LNCAP (cell line): Measurements from ENCODE around the gene SEMA5B.

ENCODE experiments used
- TF ChIP-seq, protein P1 (sequence below): fragments of 450-650 bp; IDR thresholded peaks from 2 replicates; pipeline ENCODE4 v1.5.1; 2017; ENCODE audit warnings: mild to moderate bottlenecking

SEMA5B gene

DNA sequence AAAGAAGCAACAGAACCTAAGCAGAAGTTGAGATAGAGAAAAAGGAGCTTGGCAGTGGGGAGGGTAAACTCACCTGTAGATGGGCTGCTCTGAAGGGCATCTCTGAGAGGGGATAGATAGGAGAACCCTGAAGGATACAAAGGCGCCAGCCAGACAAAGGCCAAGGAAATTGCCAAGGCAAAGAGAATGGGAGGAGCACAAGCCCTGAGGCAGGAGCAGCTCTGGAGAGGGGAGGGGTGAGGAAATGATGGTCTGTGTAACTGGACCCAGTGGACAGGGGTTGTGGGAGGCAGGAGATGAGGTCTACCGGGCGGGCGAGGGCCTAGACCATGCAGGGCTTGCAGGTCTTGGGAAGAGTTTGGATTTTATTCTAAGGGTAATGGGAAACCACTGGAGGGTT, 36.9 kb upstream of the SEMA5B start:
- TF ChIP-seq, protein P1, sequence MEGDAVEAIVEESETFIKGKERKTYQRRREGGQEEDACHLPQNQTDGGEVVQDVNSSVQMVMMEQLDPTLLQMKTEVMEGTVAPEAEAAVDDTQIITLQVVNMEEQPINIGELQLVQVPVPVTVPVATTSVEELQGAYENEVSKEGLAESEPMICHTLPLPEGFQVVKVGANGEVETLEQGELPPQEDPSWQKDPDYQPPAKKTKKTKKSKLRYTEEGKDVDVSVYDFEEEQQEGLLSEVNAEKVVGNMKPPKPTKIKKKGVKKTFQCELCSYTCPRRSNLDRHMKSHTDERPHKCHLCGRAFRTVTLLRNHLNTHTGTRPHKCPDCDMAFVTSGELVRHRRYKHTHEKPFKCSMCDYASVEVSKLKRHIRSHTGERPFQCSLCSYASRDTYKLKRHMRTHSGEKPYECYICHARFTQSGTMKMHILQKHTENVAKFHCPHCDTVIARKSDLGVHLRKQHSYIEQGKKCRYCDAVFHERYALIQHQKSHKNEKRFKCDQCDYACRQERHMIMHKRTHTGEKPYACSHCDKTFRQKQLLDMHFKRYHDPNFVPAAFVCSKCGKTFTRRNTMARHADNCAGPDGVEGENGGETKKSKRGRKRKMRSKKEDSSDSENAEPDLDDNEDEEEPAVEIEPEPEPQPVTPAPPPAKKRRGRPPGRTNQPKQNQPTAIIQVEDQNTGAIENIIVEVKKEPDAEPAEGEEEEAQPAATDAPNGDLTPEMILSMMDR: no peak

DNA sequence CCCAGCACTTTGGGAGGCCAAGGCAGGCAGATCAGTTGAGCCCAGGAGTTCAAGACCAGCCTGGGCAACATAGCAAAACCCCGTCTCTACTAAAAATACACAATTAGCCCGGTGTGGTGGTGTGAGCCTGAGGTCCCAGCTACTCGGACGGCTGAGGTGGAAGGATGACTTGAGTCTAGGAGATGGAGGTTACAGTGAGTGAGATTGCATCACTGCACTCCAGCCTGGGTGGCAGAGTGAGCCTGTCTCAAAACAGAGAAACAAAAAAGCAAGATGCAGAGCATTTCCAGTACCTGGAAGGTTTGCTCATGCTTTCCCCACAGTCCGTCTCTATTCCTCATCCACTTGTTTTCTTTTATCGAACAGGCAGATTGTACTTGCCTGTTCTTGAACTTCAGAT, 35.5 kb upstream of the SEMA5B start:
- TF ChIP-seq, protein P1: no peak

DNA sequence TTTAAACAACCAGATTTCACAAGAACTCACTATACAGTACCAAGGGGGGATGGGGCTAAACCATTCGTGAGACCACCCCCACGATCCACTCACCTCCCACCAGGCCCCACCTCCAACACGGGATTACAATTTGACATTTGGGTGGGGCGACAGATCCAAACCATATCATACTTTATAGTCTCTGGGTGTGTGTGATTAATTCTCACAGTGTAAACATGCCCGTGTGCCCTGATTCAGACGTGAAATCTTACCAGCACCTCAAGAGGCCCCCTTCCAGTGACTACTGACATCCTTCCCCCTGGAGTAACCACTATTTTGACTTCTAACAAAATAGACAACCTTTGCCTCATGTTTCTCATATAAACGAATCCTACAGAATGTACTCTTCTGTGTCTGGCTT, 34.3 kb upstream of the SEMA5B start:
- TF ChIP-seq, protein P1: no peak

DNA sequence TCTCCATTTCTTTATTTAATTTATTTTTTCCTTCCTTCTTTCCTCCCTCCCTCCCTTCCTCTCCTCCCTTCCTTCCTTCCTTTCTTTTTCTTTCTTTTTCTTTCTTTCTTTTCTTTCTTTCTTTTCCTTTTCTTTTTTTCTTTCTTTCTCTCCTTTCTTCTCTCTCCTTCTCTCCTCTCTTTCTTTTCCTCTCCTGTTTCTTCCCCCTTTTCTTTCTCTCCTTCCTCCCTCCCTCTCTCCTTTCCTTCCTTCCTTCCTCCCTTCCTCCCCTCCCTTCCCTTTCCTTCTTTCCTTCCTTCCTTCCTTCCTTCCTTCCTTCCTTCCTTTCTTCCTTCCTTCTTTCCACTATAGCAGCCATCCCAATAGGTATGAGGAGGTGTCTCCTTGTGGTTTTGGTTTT, 32.5 kb upstream of the SEMA5B start:
- TF ChIP-seq, protein P1: no peak

DNA sequence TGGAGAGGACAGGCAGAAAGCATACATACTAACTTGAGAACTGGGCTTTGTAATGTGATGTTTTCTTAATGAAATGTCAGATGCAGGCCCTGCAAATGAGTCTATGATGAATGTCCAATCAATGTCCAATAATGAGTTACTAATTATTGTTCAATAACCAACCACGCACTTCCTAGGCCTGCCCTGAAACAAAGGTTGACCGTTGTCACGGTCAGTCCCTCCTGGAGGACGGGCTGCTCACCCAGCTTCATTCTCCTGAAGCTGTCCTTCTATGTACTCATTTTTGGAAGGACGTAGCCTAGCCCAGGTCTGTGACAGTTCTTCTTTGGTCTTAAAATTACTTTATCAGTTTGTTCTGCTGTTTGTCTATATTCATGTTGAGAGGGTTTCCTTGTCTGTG, 30.9 kb upstream of the SEMA5B start:
- TF ChIP-seq, protein P1: no peak

DNA sequence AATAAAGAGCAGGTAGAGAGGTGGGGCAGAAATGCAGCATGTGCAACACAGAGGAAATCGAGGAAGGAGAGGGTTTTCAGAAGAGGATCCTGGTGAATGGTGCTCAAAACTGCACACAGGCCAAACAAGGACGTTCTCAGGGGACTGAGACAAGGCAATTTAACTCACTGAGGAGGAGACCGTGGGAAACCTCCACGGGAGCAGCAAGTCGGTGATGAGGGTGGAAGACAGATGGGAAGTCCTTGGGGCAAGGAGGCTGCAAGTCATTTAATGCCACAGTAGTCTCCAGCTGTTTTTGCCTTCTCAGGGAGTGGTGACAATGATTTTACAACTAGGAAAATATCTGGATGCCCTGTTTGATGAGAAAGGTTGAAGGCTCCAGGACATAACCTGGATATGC, 27.8 kb upstream of the SEMA5B start:
- TF ChIP-seq, protein P1: no peak

DNA sequence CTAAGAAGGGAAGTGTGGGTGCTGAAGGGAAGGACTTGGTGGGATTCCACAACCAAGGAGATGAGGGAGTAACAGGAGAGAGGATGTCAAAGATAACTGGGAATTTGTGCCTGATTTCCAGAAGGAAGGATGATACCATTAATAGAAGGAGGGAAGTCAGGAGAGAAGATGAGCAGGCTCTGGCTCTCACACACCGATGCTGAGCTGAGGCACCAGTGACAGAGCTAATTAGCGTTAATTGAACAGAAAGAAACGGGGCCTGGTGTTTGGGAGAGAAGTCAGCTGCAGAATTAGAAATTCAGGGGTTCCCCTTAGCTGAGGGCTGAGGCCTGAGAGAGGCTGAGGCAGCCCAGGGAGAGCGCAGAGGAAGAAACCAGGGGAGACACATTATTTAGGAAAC, 27.4 kb upstream of the SEMA5B start:
- TF ChIP-seq, protein P1: no peak

DNA sequence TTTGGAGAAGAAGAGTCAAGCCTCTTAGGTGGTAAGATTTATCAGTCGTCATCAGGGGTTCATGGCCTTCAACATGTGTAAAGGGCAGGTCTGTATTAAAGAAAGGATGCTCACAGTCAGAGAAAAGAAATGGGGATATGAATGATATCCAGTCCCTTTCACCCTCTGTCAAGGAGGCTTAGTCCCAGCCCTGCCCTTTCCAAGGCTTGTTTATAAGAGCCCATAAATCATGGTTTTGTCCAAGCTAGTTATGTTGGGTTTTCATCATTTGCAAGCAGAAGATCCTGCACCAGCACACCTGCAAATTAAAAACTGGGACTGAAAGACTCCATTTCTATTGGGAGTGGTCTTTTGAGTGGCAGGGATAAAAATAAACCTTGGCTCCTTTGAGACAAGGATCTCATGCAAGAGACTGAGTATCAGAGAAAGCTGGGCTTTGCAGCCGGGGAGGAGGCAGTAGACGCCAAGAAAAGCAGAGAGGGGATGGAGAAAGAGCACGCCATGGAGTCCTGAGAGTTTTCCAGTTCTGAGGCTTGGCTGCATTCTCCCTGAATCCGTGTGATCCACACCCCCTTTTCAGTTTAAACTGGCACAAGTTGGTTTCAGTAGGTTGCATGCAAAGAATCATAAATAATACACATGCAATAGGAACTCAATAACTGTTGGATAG, 26.7 kb upstream of the SEMA5B start:
- TF ChIP-seq, protein P1: no peak
